ENCODE measurements around the gene TMEM134. TPM values are rescaled to one million over a fixed set of nuclear protein-coding genes. Genes with fewer than 3 reads are reported as not detected.

Gene TMEM134
- polyA plus RNA-seq, 2 of the 4 experiments (the other 2 are of a cell fraction): 18.8 to 20.6 TPM

DNA sequence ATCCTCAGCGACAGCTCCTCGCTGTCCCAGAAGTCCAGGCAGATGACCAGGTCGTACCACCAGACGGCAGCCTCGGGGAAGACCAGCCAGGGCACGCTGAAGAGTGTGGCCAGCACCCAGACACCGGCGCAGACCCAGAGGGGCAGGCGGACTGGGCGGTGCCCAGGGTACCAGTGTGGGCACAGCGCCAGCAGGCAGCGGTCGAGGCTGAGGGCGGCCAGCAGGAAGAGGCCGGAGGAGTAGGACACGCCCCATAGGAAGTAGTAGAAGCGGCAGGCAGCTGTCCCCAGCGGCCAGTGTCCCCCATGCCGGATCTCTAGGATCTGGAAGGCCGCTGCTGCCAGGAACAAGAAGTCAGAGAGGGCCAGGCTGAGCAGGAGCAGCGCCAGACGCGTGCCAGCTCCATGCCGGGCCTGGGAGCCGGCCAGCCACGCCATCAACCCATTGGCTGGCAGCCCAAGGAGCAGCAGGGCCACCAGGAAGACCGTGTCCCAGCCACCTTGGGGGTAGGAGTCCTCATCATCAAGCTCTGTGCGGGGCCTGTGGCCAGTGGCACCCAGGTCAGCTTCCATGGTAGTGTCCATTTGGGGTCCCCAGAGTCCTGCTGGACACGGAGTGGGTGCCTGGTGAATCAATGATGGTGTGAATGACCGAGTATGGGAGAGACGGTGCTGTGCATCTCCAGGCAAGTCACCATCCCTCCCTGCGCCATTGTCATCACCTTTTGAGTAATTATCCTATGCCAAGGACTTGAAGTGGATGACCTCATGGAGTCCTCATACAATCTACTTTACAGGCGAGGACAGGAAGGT, 16.7 kb downstream of the TMEM134 start, which contains the start of gene GPR152 (continued):
- no peak for TF ChIP-seq REST (IDR thresholded peaks at IDR 0.05)
- TF ChIP-seq, protein P1, sequence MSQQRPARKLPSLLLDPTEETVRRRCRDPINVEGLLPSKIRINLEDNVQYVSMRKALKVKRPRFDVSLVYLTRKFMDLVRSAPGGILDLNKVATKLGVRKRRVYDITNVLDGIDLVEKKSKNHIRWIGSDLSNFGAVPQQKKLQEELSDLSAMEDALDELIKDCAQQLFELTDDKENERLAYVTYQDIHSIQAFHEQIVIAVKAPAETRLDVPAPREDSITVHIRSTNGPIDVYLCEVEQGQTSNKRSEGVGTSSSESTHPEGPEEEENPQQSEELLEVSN (IDR thresholded peaks at IDR 0.05; ENCODE audit: borderline replicate concordance, low read depth): no peak
- TF ChIP-seq RCOR1 (IDR thresholded peaks at IDR 0.05; ENCODE audit: low read depth, low read length): no peak
- TF ChIP-seq PHF8 (IDR thresholded peaks at IDR 0.05; ENCODE audit: borderline replicate concordance, low read depth): no peak

- Histone ChIP-seq H3K4me1 (no peaks in the 10 kb centered on the region), H3K4me3 (no peak overlapping the region), H3K4me2 (no peak overlapping the region), H3K27ac (no peak overlapping the region), H3K9me3 (no peaks in the 10 kb centered on the region)
- TF ChIP-seq EHMT2 (IDR thresholded peaks at IDR 0.05; ENCODE audit: low read depth): no peak
- no peak for TF ChIP-seq ESRRA (IDR thresholded peaks at IDR 0.05; ENCODE audit: borderline replicate concordance, low read length)
- TF ChIP-seq RNF2 (IDR thresholded peaks at IDR 0.05; ENCODE audit: borderline replicate concordance, low read depth): no peak
- TF ChIP-seq HOXB5 (CRISPR knock-in tag; IDR thresholded peaks at IDR 0.05): no peak
- TF ChIP-seq, protein P2, sequence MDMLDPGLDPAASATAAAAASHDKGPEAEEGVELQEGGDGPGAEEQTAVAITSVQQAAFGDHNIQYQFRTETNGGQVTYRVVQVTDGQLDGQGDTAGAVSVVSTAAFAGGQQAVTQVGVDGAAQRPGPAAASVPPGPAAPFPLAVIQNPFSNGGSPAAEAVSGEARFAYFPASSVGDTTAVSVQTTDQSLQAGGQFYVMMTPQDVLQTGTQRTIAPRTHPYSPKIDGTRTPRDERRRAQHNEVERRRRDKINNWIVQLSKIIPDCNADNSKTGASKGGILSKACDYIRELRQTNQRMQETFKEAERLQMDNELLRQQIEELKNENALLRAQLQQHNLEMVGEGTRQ (IDR thresholded peaks at IDR 0.05): no peak
- TF ChIP-seq MYC (IDR thresholded peaks at IDR 0.05; ENCODE audit: borderline replicate concordance, low read length): no peak
- TF ChIP-seq JUNB (IDR thresholded peaks at IDR 0.05): no peak
- no peak for TF ChIP-seq MAX (IDR thresholded peaks at IDR 0.05)
- TF ChIP-seq FOXS1 (CRISPR knock-in tag; IDR thresholded peaks at IDR 0.05): no peak
- TF ChIP-seq SREBF2 (IDR thresholded peaks at IDR 0.05): no peak
- no peak for TF ChIP-seq KDM1A (IDR thresholded peaks at IDR 0.05; ENCODE audit: low read depth)
- no peak for TF ChIP-seq NR3C1 (IDR thresholded peaks at IDR 0.05)
- TF ChIP-seq BHLHE40 (IDR thresholded peaks at IDR 0.05; ENCODE audit: low read depth, low read length): no peak
- TF ChIP-seq POLR2A (IDR thresholded peaks at IDR 0.05; ENCODE audit: low read length): no peak
- no peak for TF ChIP-seq ZC3H11A (IDR thresholded peaks at IDR 0.05)
- TF ChIP-seq, protein P3, sequence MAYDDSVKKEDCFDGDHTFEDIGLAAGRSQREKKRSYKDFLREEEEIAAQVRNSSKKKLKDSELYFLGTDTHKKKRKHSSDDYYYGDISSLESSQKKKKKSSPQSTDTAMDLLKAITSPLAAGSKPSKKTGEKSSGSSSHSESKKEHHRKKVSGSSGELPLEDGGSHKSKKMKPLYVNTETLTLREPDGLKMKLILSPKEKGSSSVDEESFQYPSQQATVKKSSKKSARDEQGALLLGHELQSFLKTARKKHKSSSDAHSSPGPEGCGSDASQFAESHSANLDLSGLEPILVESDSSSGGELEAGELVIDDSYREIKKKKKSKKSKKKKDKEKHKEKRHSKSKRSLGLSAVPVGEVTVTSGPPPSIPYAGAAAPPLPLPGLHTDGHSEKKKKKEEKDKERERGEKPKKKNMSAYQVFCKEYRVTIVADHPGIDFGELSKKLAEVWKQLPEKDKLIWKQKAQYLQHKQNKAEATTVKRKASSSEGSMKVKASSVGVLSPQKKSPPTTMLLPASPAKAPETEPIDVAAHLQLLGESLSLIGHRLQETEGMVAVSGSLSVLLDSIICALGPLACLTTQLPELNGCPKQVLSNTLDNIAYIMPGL (CRISPR knock-in tag; IDR thresholded peaks at IDR 0.05; ENCODE audit: borderline replicate concordance): no peak
- no peak for TF ChIP-seq EHF (CRISPR knock-in tag; IDR thresholded peaks at IDR 0.05)
- 88% methylated on average over 14 of the region's 14 CpGs for WGBS (ENCODE audit: missing lambda C conversion rate)
- FAIRE-seq (no peak), ATAC-seq (no peak), DNase-seq (ENCODE audit: low read depth in 1 of 2, low spot score in 1 of 2) (no peak)
- ChIA-PET CTCF (interaction anchor here (0.6 to 2.5 kb wide), 7 partner anchors 9 to 69 kb away, joined by 3 to 12 read pairs (median 4); no protein-coding TSS in a partner anchor), POLR2A (no interaction called here)
Measured at GRCh38 chr11:67451658-67451976, 17.4 kb downstream of the TMEM134 start.

Measured in A549 (cell line).